Activated T-cell treated with anti-CD3 and anti-CD28 coated beads for 24 hours (primary cell): ENCODE results near the gene ITPRID1.

Experiments used
- DNase-seq: peaks from one replicate; pipeline ENCODE4 v3.0.0-alpha.2; 2020; ENCODE audit warnings: low read depth

Gene ITPRID1

GRCh38 chr7:31633894-31634494 lies 120.1 kb downstream of the ITPRID1 start:
- DNase-seq: no peak

DNA sequence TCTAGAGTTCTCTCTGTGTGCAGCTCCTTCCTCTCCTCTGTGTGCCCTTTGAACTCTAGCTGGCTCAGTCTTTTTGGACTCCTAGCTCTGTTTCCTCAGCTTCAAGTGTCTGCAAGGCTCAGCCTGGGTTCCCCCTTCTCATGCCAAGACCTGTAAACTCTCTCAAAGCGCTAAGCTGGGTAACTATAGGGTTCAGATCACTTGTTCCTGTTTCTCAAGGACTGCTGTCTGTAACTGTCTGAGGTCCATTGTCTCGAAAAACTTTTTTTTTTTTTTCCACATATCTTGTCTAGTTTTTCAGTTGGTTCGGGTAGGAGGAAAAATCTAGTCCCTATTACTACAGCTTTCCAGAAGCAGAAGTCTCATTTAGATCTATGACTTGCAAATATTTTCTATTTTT lies 126.5 kb downstream of the ITPRID1 start:
- no peak for DNase-seq

- DNase-seq: no peak
These were observed 128.8 kb downstream of the ITPRID1 start for GRCh38 chr7:31642681-31643115.

GRCh38 chr7:31646942-31647341 lies 133.1 kb downstream of the ITPRID1 start:
- no peak for DNase-seq

GRCh38 chr7:31647511-31647910 lies 133.6 kb downstream of the ITPRID1 start:
- no peak for DNase-seq

- no peak for DNase-seq
These were observed 134.4 kb downstream of the ITPRID1 start for GRCh38 chr7:31648288-31648687.

DNA sequence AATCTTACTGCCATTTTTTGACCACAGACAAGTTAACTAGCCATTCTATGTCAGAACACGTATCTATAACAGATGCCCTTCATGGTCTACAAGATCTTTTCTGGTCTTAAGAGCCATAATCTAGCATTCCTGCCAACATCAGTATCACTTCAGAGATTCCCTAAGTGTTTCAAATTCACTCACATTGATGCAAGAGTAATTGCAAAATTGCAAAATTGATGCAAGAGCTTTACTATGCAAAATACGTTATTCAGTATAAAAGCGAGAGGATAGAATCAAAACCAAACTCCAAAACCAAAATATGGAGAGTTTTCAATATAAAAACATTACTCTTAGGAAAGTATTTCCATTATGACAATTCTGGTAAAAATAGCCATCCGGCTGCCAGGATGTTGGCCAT lies 135.0 kb downstream of the ITPRID1 start:
- DNase-seq: no peak

DNA sequence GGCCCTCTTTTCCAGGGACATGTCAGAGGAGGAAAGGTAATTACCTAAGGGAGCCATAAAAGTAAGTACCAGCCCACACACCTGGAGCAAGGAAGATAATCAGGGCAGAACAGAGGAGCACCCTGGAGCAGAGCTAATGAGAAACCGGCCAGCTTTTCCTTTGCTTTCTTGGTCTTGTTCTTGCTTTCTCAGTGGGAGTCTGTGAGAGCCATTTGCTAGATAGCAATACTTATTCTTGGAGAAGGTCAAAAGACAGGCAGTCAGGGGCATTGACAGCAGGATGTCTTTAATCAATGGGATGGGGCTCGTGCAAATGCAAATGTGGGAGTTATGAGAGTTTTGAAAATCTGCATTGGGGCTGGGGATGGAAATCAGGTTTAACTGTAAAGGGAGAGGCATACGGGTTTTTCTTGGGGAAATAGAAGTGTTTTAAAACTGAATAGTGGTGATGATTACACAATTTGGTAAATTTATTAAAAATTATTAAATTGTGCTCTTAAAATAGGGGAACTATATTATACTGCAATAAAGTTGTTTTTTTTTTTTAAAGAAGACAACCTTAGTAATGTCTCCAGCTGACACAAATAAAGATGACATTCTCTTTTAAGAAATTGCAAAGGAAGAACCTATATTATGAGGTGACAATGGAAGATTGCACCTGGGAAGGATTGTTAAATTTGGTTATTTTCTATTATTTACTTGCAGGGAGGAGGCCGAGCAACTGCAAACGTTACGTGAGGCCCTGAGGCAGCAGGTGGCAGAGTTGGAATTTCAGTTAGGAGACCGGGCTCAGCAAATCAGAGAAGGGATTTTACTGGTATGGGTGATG lies 137.6 kb downstream of the ITPRID1 start:
- DNase-seq: no peak

GRCh38 chr7:31652063-31652326 lies 138.1 kb downstream of the ITPRID1 start:
- DNase-seq: no peak

DNA sequence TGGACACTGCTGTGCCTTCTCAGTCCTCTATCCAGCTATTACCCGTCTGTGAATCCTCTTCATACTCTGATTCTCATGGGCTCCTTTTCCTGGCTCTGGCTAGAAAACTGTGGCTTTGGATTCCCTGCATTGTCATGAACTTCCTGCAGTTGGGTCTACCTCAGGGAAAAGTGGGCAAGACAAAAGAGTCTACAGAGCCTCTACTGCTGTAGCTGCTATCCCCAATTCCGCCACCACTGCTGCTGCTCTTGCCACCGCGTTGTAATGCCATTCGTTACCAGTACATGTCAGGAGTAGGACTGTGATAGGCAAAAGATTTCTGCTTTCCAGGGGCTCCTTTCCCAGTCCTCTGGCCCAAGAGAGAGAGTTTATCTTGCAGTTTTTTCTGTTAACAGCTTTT lies 149.2 kb downstream of the ITPRID1 start:
- no peak for DNase-seq

DNA sequence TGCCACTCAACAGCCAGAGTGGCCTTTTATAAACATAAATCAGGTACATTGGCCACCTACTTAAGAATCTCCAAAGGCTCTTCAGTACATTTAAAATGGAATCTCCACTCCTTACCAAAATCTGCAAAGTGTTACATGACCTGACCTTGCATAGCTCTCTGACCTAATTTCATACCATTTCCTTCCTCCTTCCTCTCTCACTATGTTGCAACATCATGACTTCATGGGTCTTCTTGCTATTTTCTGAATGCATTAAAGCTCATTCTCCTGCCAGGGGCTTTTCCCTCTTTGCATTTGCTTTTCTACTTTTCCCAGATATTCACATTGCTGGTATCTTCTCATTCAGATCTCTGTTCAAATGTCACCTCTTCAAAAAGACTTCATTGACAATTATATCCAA lies 151.0 kb downstream of the ITPRID1 start:
- no peak for DNase-seq

DNA sequence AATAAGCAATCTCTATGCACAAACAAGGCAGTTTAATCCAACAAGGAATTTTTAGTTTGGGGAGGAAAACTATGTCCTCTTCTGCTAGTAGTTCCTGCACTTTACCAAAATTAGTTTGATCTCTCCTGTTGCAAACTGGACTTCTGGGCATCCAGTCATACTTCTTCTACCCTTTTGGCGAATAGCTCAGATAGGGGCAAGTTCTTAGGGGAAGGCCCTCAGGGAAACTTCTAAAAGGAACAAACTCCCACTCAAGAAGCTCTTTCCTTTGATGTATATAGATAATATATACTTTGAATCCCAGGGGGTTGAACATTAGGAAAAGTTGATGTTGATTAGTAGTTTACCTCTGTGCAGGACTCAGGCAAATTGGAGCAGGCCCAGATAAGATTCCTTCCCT lies 151.7 kb downstream of the ITPRID1 start:
- DNase-seq: no peak

GRCh38 chr7:31669461-31669860 lies 155.6 kb downstream of the ITPRID1 start:
- DNase-seq: no peak

DNA sequence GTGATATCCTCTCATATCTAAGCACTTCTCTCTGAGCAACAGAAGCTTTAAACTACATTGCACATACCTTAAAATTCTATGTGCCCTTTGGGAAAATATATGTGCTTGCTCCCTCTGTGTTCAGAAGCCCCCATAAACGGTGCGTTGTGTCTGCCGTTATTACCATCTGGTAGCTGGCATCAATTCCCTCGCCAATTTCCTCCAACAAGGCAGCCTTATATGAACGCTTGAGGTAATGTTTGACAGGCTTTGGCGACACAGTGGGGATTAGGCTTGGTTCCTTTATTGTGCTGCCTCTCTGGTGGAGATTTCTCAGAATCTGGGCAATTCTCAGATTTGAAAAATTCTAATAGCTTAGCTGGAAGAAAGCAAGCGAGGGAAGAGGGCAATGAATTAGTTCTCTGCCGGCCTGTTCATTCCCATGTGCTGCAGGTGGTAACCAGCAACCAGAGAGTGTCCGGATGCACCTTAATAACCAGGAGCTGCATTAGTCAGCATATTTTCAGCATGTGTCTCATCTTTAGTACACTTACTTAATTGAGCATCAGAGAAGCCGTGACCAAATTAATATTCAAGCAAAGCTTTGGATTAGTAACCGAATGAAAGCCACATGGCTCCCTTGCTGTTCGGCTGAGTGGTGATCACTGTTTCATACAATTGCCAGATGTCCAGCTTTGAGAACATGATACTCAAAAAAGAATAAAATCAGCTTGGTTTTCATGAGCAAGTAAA lies 165.8 kb downstream of the ITPRID1 start:
- DNase-seq: no peak

GRCh38 chr7:31683445-31684225 lies 169.7 kb downstream of the ITPRID1 start:
- no peak for DNase-seq

DNA sequence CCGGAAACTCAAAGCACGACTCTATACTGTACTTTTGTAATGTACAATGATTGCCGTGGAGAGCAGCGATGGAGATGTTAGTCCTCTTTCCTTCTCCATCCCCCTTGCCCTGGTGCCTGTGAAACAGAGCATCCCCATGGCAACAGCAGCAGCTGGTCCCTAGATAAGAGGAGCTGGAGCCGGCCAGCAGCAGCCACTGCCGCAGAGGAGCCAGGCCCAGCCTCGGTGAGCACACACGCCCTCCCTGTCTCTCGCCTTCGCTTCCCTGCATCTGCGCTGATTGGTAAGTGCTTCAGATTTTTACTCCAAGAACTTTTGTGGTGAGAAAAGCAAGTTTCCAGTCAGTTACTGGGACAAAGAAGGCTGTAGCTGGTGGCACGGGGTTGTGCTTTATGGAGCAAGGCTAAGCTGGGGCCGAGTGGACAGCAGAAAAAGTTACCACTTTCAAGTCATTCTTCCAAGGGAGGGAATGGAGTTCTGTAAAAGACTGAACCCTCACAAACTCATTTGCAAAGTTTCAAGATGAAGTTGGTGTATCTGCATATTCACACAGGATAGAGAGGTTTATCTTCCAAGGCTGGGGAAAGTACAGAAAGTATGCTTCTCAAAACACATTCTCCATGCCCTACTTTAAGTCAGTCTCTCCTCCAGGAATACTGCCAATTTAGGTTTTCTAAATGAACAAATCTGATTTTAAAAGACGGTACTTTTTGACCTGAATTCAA lies 173.3 kb downstream of the ITPRID1 start, which contains the start of gene PPP1R17:
Gene PPP1R17 (plus strand): TSS at position 192 of the 725 bp plus-strand sequence. CDS start 5,227 bp downstream, outside the sequence.
- no peak for DNase-seq

DNA sequence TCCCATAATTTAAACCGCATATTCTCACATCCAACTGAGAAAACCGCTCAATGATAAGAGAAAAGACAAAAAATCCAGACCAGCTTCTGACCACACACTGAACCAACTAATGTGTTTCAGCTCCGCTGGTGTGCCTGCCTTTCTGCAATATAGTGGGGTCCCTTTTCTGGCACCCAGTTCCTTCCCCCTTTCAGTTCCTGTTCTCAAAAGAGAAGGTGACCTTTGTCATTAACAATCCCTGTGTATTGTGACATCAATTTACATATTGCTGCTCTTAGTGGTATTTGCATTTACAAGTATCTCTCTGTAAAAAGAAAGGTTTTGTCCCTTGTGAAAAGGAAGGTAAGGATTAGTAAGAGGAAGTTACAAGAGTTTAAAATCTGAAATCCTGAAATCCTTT lies 174.5 kb downstream of the ITPRID1 start:
- no peak for DNase-seq

GRCh38 chr7:31688996-31689395 lies 175.1 kb downstream of the ITPRID1 start:
- no peak for DNase-seq

GRCh38 chr7:31690935-31691334 lies 177.0 kb downstream of the ITPRID1 start:
- no peak for DNase-seq

- no peak for DNase-seq
These were observed 178.6 kb downstream of the ITPRID1 start for GRCh38 chr7:31692451-31692850.

- no peak for DNase-seq
These were observed 179.0 kb downstream of the ITPRID1 start for GRCh38 chr7:31692871-31693270.
